Esophagus squamous epithelium (tissue), 5 donors: ENCODE measurements around the gene LSMEM2. TPM values are rescaled to one million over a fixed set of nuclear protein-coding genes. Genes with fewer than 3 reads are reported as not detected.
A peak's percentile ranks its signal among the peaks of the same experiment; 100 is the strongest.

Experiments
- DNase-seq: peaks from one replicate; lab custom pipeline; 2025; lab: John Stamatoyannopoulos, UW
- H3K27ac ChIP-seq, 4 donors: fragments of 200-600 bp; sonication (generic); one replicate each; pipeline ENCODE4 v1.5.1; 2016 to 2019; ENCODE audit warnings: mild to moderate bottlenecking in 1 of 4
- H3K27me3 ChIP-seq, 4 donors: fragments of 200-600 bp; sonication (generic); 1 replicate in 3 of 4; 2 replicates in 1 of 4; pipeline versions ENCODE4 v1.5.1 to v1.6.0; 2017 to 2021; ENCODE audit warnings: antibody characterized with exemption in 1 of 4
- H3K36me3 ChIP-seq, 3 donors: fragments of 200-600 bp; sonication (generic); one replicate each; pipeline ENCODE4 v1.5.1; 2016 to 2019
- H3K4me1 ChIP-seq, 3 donors: fragments of 200-600 bp; sonication (generic); one replicate each; pipeline ENCODE4 v1.5.1; 2017 to 2019
- H3K4me3 ChIP-seq, 4 donors: fragments of 200-600 bp; sonication (generic); 1 replicate in 3 of 4; 2 replicates in 1 of 4; pipeline ENCODE4 v1.5.1; 2016 to 2019; ENCODE audit warnings: mild to moderate bottlenecking in 2 of 4, moderate library complexity in 1 of 4
- H3K9me3 ChIP-seq, 3 donors: fragments of 200-600 bp; sonication (generic); one replicate each; pipeline ENCODE4 v1.5.1; 2016 to 2019
- CTCF ChIP-seq, 6 experiments: fragments of 450-650 bp in 4 of 6; fragments of 200-600 bp in 2 of 6; sonication (generic) in 2 of 6; IDR thresholded peaks; one replicate each; pipeline ENCODE4 v1.5.1; 2016 to 2019; ENCODE audit warnings: antibody characterized with exemption in 6 of 6, mild to moderate bottlenecking in 4 of 6, moderate library complexity in 4 of 6
- POLR2A ChIP-seq, 4 donors: fragments of 450-650 bp; IDR thresholded peaks; one replicate each; pipeline ENCODE4 v1.6.1; 2017; ENCODE audit warnings: antibody characterized with exemption in 4 of 4, mild to moderate bottlenecking in 4 of 4, moderate library complexity in 3 of 4
- WGBS, 2 donors: methylation state at CpG; one replicate each; pipeline ENCODE4 v1.1.5; 2018; 5-methylcytosine and 5-hydroxymethylcytosine counted together
- intact Hi-C: fragments of 100-400 bp; cut with DNase I; formaldehyde crosslinking; loops from one replicate; pipeline ENCODE4 v1.15.0; 2022
- total RNA-seq, 4 donors: library from RNA; depleted of rRNA; stranded (reverse); fragments of >200 nt; gene quantifications; one replicate each; pipeline ENCODE4 v1.1.0, GENCODE V29; 2016
- donor health status: DM: yes; HTN: yes; CAD: no.

Gene LSMEM2
- total RNA-seq, 4 donors from 2014 or later = not detected

- H3K4me3 ChIP-seq = peak overlapping the region; percentile 74 to 96 (median 88)
- no peak for TF ChIP-seq POLR2A (IDR thresholded peaks at IDR 0.05)
- TF ChIP-seq CTCF (IDR thresholded peaks at IDR 0.05) = no peak
- H3K4me1 ChIP-seq = peaks cover 47 to 74% (median 49%) of the 10 kb centered on the region in 3 donors
- no peaks in the 10 kb centered on the region for H3K27me3 ChIP-seq
- WGBS, 2 donors = 0% methylated on average over 3 to 4 of the region's 7 CpGs
- H3K9me3 ChIP-seq = no peaks in the 10 kb centered on the region
- no peaks in the 10 kb centered on the region for H3K36me3 ChIP-seq
- no peak for DNase-seq
- peak overlapping the region; percentile 90 to 98 (median 96) for H3K27ac ChIP-seq
- intact Hi-C loops = no loop called here
Observed at GRCh38 chr3:50237133-50237651, 41.7 kb upstream of the LSMEM2 start.

GRCh38 chr3:50237754-50238548 lies 40.9 kb upstream of the LSMEM2 start:
- Histone ChIP-seq H3K4me3 (peak overlapping the region; percentile 74 to 96 (median 88)), H3K9me3 (no peaks in the 10 kb centered on the region), H3K4me1 (peaks cover 54 to 82% (median 57%) of the 10 kb centered on the region in 3 donors), H3K27me3 (no peaks in the 10 kb centered on the region), H3K27ac (peak overlapping the region; percentile 90 to 98 (median 96)), H3K36me3 (no peaks in the 10 kb centered on the region)
- intact Hi-C loops = no loop called here
- TF ChIP-seq POLR2A (IDR thresholded peaks at IDR 0.05) (peak in 3 of 4 donors; percentile 57 to 81 (median 67)), CTCF (IDR thresholded peaks at IDR 0.05) (no peak)
- 0 to 20% methylated on average over 1 of the region's 31 CpGs for WGBS, 2 donors
- DNase-seq = peak; percentile 65

- intact Hi-C loops = no loop called here
- Histone ChIP-seq H3K9me3 (no peaks in the 10 kb centered on the region), H3K36me3 (no peaks in the 10 kb centered on the region), H3K4me3 (peak overlapping the region; percentile 74 to 96 (median 88)), H3K4me1 (peaks cover 61 to 88% (median 63%) of the 10 kb centered on the region in 3 donors), H3K27me3 (no peaks in the 10 kb centered on the region), H3K27ac (peak overlapping the region; percentile 90 to 98 (median 96))
- no peak for DNase-seq
- no CpG with 5 or more reads among the region's 7 CpGs for WGBS, 2 donors
- TF ChIP-seq POLR2A (IDR thresholded peaks at IDR 0.05) = peak in 1 of 4 donors; percentile 14
- no peak for TF ChIP-seq CTCF (IDR thresholded peaks at IDR 0.05)
Observed at GRCh38 chr3:50238549-50239026, 40.3 kb upstream of the LSMEM2 start.

- H3K4me1 ChIP-seq = peaks cover 62 to 93% (median 72%) of the 10 kb centered on the region in 3 donors
- H3K27me3 ChIP-seq = no peaks in the 10 kb centered on the region
- TF ChIP-seq CTCF (IDR thresholded peaks at IDR 0.05) = no peak
- no peak for TF ChIP-seq POLR2A (IDR thresholded peaks at IDR 0.05)
- DNase-seq = no peak
- peak overlapping the region in 2 of 4 donors; percentile 84 to 91 for H3K4me3 ChIP-seq
- intact Hi-C loops = no loop called here
- H3K9me3 ChIP-seq = no peaks in the 10 kb centered on the region
- peaks cover 0 to 5% (median 0%) of the 10 kb centered on the region in 3 donors for H3K36me3 ChIP-seq
- 53 to 100% methylated on average over 2 to 3 of the region's 4 CpGs for WGBS, 2 donors
- peak overlapping the region; percentile 12 to 98 (median 94) for H3K27ac ChIP-seq
Observed at GRCh38 chr3:50239649-50240048, 39.2 kb upstream of the LSMEM2 start.

- DNase-seq = no peak
- Histone ChIP-seq H3K27ac (peak overlapping the region; percentile 54 to 97 (median 92)), H3K36me3 (peaks cover 0 to 5% (median 0%) of the 10 kb centered on the region in 3 donors), H3K4me3 (peak overlapping the region in 1 of 4 donors; percentile 33), H3K27me3 (no peaks in the 10 kb centered on the region), H3K9me3 (no peaks in the 10 kb centered on the region), H3K4me1 (peaks cover 73 to 99% (median 79%) of the 10 kb centered on the region in 3 donors)
- TF ChIP-seq POLR2A (IDR thresholded peaks at IDR 0.05) (no peak), CTCF (IDR thresholded peaks at IDR 0.05) (no peak)
- WGBS, 2 donors = no CpG with 5 or more reads among the region's 4 CpGs
- intact Hi-C loops = no loop called here
Observed at GRCh38 chr3:50241163-50241562, 37.7 kb upstream of the LSMEM2 start.
